H9 (cell line): ENCODE results near the gene MYH9. TPM values are rescaled to one million over a fixed set of nuclear protein-coding genes. Genes with fewer than 3 reads are reported as not detected.
A peak's percentile ranks its signal among the peaks of the same experiment; 100 is the strongest.

ENCODE experiments used
- DNase-seq: peaks from one replicate; pipeline ENCODE4 v3.0.0-alpha.2; 2017
- H2AFZ ChIP-seq: one replicate; pipeline ENCODE4 v1.6.1; 2013; ENCODE audit warnings: mild to moderate bottlenecking, low read length, control low read depth, moderate library complexity
- H2AK5ac ChIP-seq: 2 replicates; pipeline ENCODE4 v1.6.1; 2013; ENCODE audit warnings: low read length, control low read depth, mixed read lengths; ENCODE audit not compliant: insufficient read length
- H2BK120ac ChIP-seq: one replicate; pipeline ENCODE4 v1.6.1; 2013; ENCODE audit warnings: low read depth, mild to moderate bottlenecking, low read length, control low read depth, inconsistent platforms; ENCODE audit not compliant: poor library complexity, severe bottlenecking
- H2BK12ac ChIP-seq: 2 replicates; pipeline ENCODE4 v1.6.1; 2013; ENCODE audit warnings: low read length, control low read depth, mixed read lengths, low read depth; ENCODE audit not compliant: insufficient read length
- H2BK15ac ChIP-seq: 2 replicates; pipeline ENCODE4 v1.6.1; 2013; ENCODE audit warnings: low read depth, low read length, control low read depth
- H2BK20ac ChIP-seq: one replicate; pipeline ENCODE4 v1.6.1; 2013; ENCODE audit warnings: low read depth, mild to moderate bottlenecking, low read length, control low read depth, inconsistent platforms; ENCODE audit not compliant: poor library complexity, severe bottlenecking
- H2BK5ac ChIP-seq: 2 replicates; pipeline ENCODE4 v1.6.1; 2013; ENCODE audit warnings: low read length, control low read depth, mixed read lengths; ENCODE audit not compliant: insufficient read length
- H3K14ac ChIP-seq: 2 replicates; pipeline ENCODE4 v1.6.1; 2013; ENCODE audit warnings: low read length, control low read depth; ENCODE audit not compliant: insufficient read depth
- H3K18ac ChIP-seq: 2 replicates; pipeline ENCODE4 v1.6.1; 2013; ENCODE audit warnings: low read depth, mild to moderate bottlenecking, mixed read lengths, low read length, control low read depth; ENCODE audit not compliant: insufficient read length
- H3K23ac ChIP-seq: 2 replicates; pipeline ENCODE4 v1.6.1; 2013; ENCODE audit warnings: low read length, control low read depth, mixed read lengths, low read depth; ENCODE audit not compliant: insufficient read length
- H3K23me2 ChIP-seq: 2 replicates; pipeline ENCODE4 v1.6.1; 2013; ENCODE audit warnings: low read depth, mild to moderate bottlenecking, mixed read lengths, low read length, control low read depth; ENCODE audit not compliant: insufficient read length, poor library complexity, severe bottlenecking
- H3K27ac ChIP-seq: 2 replicates; pipeline ENCODE4 v1.5.1; 2013; ENCODE audit warnings: low read length, control low read depth, mixed read lengths, low read depth; ENCODE audit not compliant: insufficient read length
- H3K27me3 ChIP-seq: 2 replicates; pipeline ENCODE4 v1.6.1; 2013; ENCODE audit warnings: low read length, control low read depth, inconsistent platforms; ENCODE audit not compliant: insufficient read depth
- H3K4ac ChIP-seq: 2 replicates; pipeline ENCODE4 v1.6.1; 2013; ENCODE audit warnings: low read depth, mild to moderate bottlenecking, control low read depth, inconsistent platforms, low read length, moderate library complexity
- H3K4me1 ChIP-seq: 2 replicates; pipeline ENCODE4 v1.6.1; 2013; ENCODE audit warnings: low read length, control low read depth, inconsistent platforms; ENCODE audit not compliant: insufficient read depth
- H3K4me2 ChIP-seq: 2 replicates; pipeline ENCODE4 v1.6.1; 2013; ENCODE audit warnings: low read length, control low read depth, mixed read lengths; ENCODE audit not compliant: insufficient read length, insufficient read depth
- H3K56ac ChIP-seq: 2 replicates; pipeline ENCODE4 v1.6.1; 2013; ENCODE audit warnings: low read depth, mild to moderate bottlenecking, mixed read lengths, low read length, control low read depth; ENCODE audit not compliant: insufficient read length
- H3K79me1 ChIP-seq: 2 replicates; pipeline ENCODE4 v1.6.1; 2013; ENCODE audit warnings: low read depth, mild to moderate bottlenecking, moderate library complexity, low read length, control low read depth, inconsistent platforms; ENCODE audit not compliant: insufficient read depth, poor library complexity, severe bottlenecking
- H3K79me2 ChIP-seq: 2 replicates; pipeline ENCODE4 v1.6.1; 2013; ENCODE audit warnings: low read length, control low read depth, inconsistent platforms; ENCODE audit not compliant: insufficient read depth
- H3K9ac ChIP-seq: 2 replicates; pipeline ENCODE4 v1.6.1; 2013; ENCODE audit warnings: low read length, control low read depth, mixed read lengths; ENCODE audit not compliant: insufficient read length; ENCODE audit errors: extremely low read depth
- H3K9me3 ChIP-seq: one replicate; pipeline ENCODE4 v1.6.1; 2013; ENCODE audit warnings: low read depth, low read length, inconsistent platforms; ENCODE audit not compliant: control insufficient read depth
- H3T11ph ChIP-seq: one replicate; pipeline ENCODE4 v1.6.1; 2013; ENCODE audit warnings: mild to moderate bottlenecking, low read length, control low read depth, inconsistent platforms
- H4K20me1 ChIP-seq: one replicate; pipeline ENCODE4 v1.6.1; 2013; ENCODE audit not compliant: control insufficient read depth, insufficient read length, insufficient read depth
- H4K5ac ChIP-seq: 2 replicates; pipeline ENCODE4 v1.6.1; 2013; ENCODE audit warnings: low read depth, mild to moderate bottlenecking, mixed read lengths, low read length, control low read depth; ENCODE audit not compliant: insufficient read length
- H4K8ac ChIP-seq: replicated peaks from 2 replicates; pipeline ENCODE4 v1.6.1; 2013; ENCODE audit warnings: low read length, control low read depth, mixed read lengths, low read depth; ENCODE audit not compliant: insufficient read length
- H4K91ac ChIP-seq: 2 replicates; pipeline ENCODE4 v1.6.1; 2013; ENCODE audit warnings: low read depth, mild to moderate bottlenecking, moderate library complexity, mixed read lengths, low read length, control low read depth; ENCODE audit not compliant: insufficient read length
- H3K27ac Mint-ChIP-seq, 3 experiments: 2 replicates in 2 of 3; 3 replicates in 1 of 3; pipeline ENCODE4 v1.8.0; 2020 to 2021; ENCODE audit warnings: mixed read lengths in 3 of 3, mild to moderate bottlenecking in 1 of 3, moderate library complexity in 1 of 3
- H3K27me3 Mint-ChIP-seq: 2 replicates; pipeline ENCODE4 v1.8.0; 2021; ENCODE audit warnings: low read depth, mild to moderate bottlenecking, moderate library complexity, mixed read lengths
- H3K36me3 Mint-ChIP-seq, 3 experiments: 2 replicates in 2 of 3; 3 replicates in 1 of 3; pipeline ENCODE4 v1.8.0; 2020 to 2021; ENCODE audit warnings: low read depth in 3 of 3, mixed read lengths in 3 of 3; ENCODE audit not compliant: insufficient read depth in 1 of 3
- H3K4me1 Mint-ChIP-seq, 2 experiments: 2 replicates each; pipeline ENCODE4 v1.8.0; 2020; ENCODE audit warnings: mixed read lengths in 2 of 2
- H3K4me3 Mint-ChIP-seq, 2 experiments: 2 replicates in 1 of 2; 3 replicates in 1 of 2; pipeline ENCODE4 v1.8.0; 2020 to 2021; ENCODE audit warnings: mild to moderate bottlenecking in 2 of 2, mixed read lengths in 2 of 2, moderate library complexity in 1 of 2
- H3K9me3 Mint-ChIP-seq, 2 experiments: 2 replicates in 1 of 2; 3 replicates in 1 of 2; pipeline ENCODE4 v1.8.0; 2020; ENCODE audit warnings: mild to moderate bottlenecking in 2 of 2, mixed read lengths in 2 of 2, moderate library complexity in 1 of 2
- WGBS: extraction: QIAGEN DNeasy Blood & Tissue Kit; methylation state at CpG from one replicate; pipeline ENCODE4 v1.1.7; 2013; ENCODE audit warnings: missing lambda C conversion rate, low lambda C conversion rate, mixed read lengths; ENCODE audit not compliant: insufficient read length; ENCODE audit errors: extremely low coverage; 5-methylcytosine and 5-hydroxymethylcytosine counted together
- total RNA-seq: library from RNA; stranded (reverse); gene quantifications from 2 replicates; pipeline ENCODE4 v1.2.1, GENCODE V29; 2021
- TF ChIP-seq, protein P1 (sequence below): fragments of 200-600 bp; sonication (generic); conservative IDR thresholded peaks from 3 replicates; pipeline ENCODE4 v1.8.0; 2021; ENCODE audit warnings: antibody characterized with exemption, mild to moderate bottlenecking

The MYH9 gene
- total RNA-seq, 1 experiment from 2014 or later = 266 TPM

DNA sequence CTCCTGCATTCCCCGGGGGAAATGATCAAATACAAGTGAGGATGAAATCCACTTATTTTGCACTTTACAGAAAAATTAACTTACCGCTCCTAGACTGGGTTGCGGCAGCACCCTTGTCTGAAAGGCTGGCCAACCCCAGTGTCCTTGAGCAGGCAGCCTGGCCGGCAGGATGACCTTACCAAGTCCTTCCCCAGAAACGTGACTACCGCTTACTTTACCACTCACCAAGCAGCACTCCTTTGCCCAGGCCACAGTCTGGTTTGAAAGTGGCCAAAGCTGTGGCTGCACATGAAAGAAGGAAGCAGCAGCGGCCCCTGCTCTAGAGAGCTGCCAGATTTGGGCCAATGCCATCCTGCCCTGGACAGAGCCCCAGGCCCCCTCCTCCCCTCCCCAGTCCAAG, 20.3 kb downstream of the MYH9 start:
- no peak overlapping the region for H3K4me2 ChIP-seq
- H3K27ac Mint-ChIP-seq = peak overlapping the region; percentile 88 to 99 (median 95)

More for the DNA sequence above, 20.3 kb downstream of the MYH9 start:
- Histone ChIP-seq H3T11ph (no peak overlapping the region), H3K56ac (no peak overlapping the region), H3K9ac (no peak overlapping the region), H2BK5ac (no peak overlapping the region), H2BK20ac (no peak overlapping the region), H4K91ac (no peak overlapping the region), H3K27ac (peak overlapping the region; percentile 97), H3K23ac (no peak overlapping the region), H2BK120ac (no peak overlapping the region), H4K20me1 (peaks cover 5% of the 10 kb centered on the region), H3K23me2 (no peaks in the 10 kb centered on the region), H2AK5ac (no peak overlapping the region), H3K14ac (peak overlapping the region; percentile 92; the same call in 1 of the 2 replicates), H3K4ac (0 out of 2 replicates have a peak overlapping the region, but pooled peaks have one; percentile 39), H3K79me2 (peaks cover 59% of the 10 kb centered on the region; the same call in 1 of the 2 replicates), H3K79me1 (no peaks in the 10 kb centered on the region), H4K8ac (no peak overlapping the region), H2BK15ac (no peak overlapping the region), H2BK12ac (peak overlapping the region; percentile 59), H2AFZ (no peak overlapping the region), H3K27me3 (no peaks in the 10 kb centered on the region), H3K4me1 (peaks cover 38% of the 10 kb centered on the region), H4K5ac (no peak overlapping the region), H3K9me3 (no peaks in the 10 kb centered on the region), H3K18ac (peak overlapping the region; percentile 93)
- no peak for DNase-seq
- WGBS = no CpG with 5 or more reads among the region's 7 CpGs
- peaks cover 8 to 11% (median 9%) of the 10 kb centered on the region in 3 experiments; a peak in 5 of 7 replicates for H3K36me3 Mint-ChIP-seq
- H3K9me3 Mint-ChIP-seq = no peaks in the 10 kb centered on the region
- H3K4me3 Mint-ChIP-seq = peak overlapping the region in 1 of 2 experiments; percentile 53; a peak in 1 of 5 replicates
- TF ChIP-seq, protein P1, sequence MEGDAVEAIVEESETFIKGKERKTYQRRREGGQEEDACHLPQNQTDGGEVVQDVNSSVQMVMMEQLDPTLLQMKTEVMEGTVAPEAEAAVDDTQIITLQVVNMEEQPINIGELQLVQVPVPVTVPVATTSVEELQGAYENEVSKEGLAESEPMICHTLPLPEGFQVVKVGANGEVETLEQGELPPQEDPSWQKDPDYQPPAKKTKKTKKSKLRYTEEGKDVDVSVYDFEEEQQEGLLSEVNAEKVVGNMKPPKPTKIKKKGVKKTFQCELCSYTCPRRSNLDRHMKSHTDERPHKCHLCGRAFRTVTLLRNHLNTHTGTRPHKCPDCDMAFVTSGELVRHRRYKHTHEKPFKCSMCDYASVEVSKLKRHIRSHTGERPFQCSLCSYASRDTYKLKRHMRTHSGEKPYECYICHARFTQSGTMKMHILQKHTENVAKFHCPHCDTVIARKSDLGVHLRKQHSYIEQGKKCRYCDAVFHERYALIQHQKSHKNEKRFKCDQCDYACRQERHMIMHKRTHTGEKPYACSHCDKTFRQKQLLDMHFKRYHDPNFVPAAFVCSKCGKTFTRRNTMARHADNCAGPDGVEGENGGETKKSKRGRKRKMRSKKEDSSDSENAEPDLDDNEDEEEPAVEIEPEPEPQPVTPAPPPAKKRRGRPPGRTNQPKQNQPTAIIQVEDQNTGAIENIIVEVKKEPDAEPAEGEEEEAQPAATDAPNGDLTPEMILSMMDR = no peak
- H3K27me3 Mint-ChIP-seq = no peaks in the 10 kb centered on the region
- H3K4me1 Mint-ChIP-seq = peaks cover 82 to 92% of the 10 kb centered on the region in 2 experiments
